T-cell (primary cell): Measurements from ENCODE around the gene MCF2L. TPM values are rescaled to one million over a fixed set of nuclear protein-coding genes. Genes with fewer than 3 reads are reported as not detected.

ENCODE experiments used
- ATAC-seq, 4 experiments: fragments of 200-7000 bp in 3 of 4; fragments of 150-1000 bp in 1 of 4; cut with Tn5 transposase; replicated peaks in 1 of 4; 1 replicate in 3 of 4; 2 replicates in 1 of 4; pipeline ENCODE4 v1.10.0; 2021; ENCODE audit warnings: moderate library complexity in 3 of 4, mild to moderate bottlenecking in 2 of 4, moderate number of reproducible peaks in 1 of 4
- CTCF ChIA-PET, 2 donors: fragments of 300-600 bp; sonication (Branson Sonifier 250); formaldehyde crosslinking; loops; one replicate each; lab custom pipeline; 2022; ENCODE audit warnings: antibody characterized with exemption in 2 of 2; lab: Charles Lee
- POLR2A ChIA-PET, 2 donors: fragments of 300-600 bp; sonication (Branson Sonifier 250); formaldehyde crosslinking; loops; one replicate each; lab custom pipeline; 2022; ENCODE audit warnings: antibody characterized with exemption in 2 of 2; lab: Charles Lee
- DNase-seq, 35 experiments: peaks; one replicate each; pipeline versions ENCODE4 v3.0.0 to v3.0.0-alpha.2; 2013 to 2023
- H3K27ac ChIP-seq: one replicate; pipeline ENCODE4 v1.5.1; 2013; ENCODE audit warnings: low read length
- H3K27me3 ChIP-seq, 2 experiments: replicated peaks in 1 of 2; 1 replicate in 1 of 2; 2 replicates in 1 of 2; pipeline versions ENCODE4 v1.6.1 to v1.7.0; 2013; ENCODE audit warnings: low read length in 1 of 2, mixed read lengths in 1 of 2; ENCODE audit not compliant: control insufficient read depth in 2 of 2, insufficient read depth in 2 of 2; ENCODE audit errors: extremely low read depth in 1 of 2
- H3K36me3 ChIP-seq, 2 donors: 1 replicate in 1 of 2; 2 replicates in 1 of 2; pipeline versions ENCODE4 v1.6.1 to v1.7.0; 2013; ENCODE audit warnings: low read length in 1 of 2; ENCODE audit not compliant: control insufficient read depth in 2 of 2, insufficient read depth in 1 of 2; ENCODE audit errors: extremely low read depth in 1 of 2
- H3K4me1 ChIP-seq, 2 experiments: 1 replicate in 1 of 2; 2 replicates in 1 of 2; pipeline versions ENCODE4 v1.6.1 to v1.7.0; 2013; ENCODE audit warnings: low read length in 2 of 2, mixed read lengths in 1 of 2; ENCODE audit not compliant: insufficient read depth in 2 of 2, control insufficient read depth in 1 of 2; ENCODE audit errors: extremely low read depth in 1 of 2
- H3K4me3 ChIP-seq, 2 donors: 1 replicate in 1 of 2; 2 replicates in 1 of 2; pipeline versions ENCODE4 v1.5.1 to v1.7.0; 2013; ENCODE audit warnings: mild to moderate bottlenecking in 2 of 2, low read length in 1 of 2, moderate library complexity in 1 of 2; ENCODE audit not compliant: control insufficient read depth in 1 of 2; ENCODE audit errors: extremely low read depth in 1 of 2
- H3K9me3 ChIP-seq: 2 replicates; pipeline ENCODE4 v1.7.0; 2013
- H3K27ac Mint-ChIP-seq, 2 donors: one replicate each; pipeline ENCODE4 v1.8.0; 2020 to 2021; ENCODE audit warnings: mild to moderate bottlenecking in 2 of 2, mixed read lengths in 2 of 2
- H3K27me3 Mint-ChIP-seq, 2 donors: one replicate each; pipeline ENCODE4 v1.8.0; 2021 to 2022; ENCODE audit warnings: mixed read lengths in 2 of 2
- H3K36me3 Mint-ChIP-seq: one replicate; pipeline ENCODE4 v1.8.0; 2021; ENCODE audit warnings: mixed read lengths
- H3K4me1 Mint-ChIP-seq, 3 donors: one replicate each; pipeline ENCODE4 v1.8.0; 2020 to 2022; ENCODE audit warnings: mixed read lengths in 3 of 3, mild to moderate bottlenecking in 1 of 3
- H3K4me3 Mint-ChIP-seq, 3 donors: one replicate each; pipeline ENCODE4 v1.8.0; 2020 to 2022; ENCODE audit warnings: mild to moderate bottlenecking in 3 of 3, mixed read lengths in 3 of 3, moderate library complexity in 3 of 3
- H3K9me3 Mint-ChIP-seq, 3 donors: one replicate each; pipeline ENCODE4 v1.8.0; 2020 to 2022; ENCODE audit warnings: mixed read lengths in 3 of 3
- WGBS: methylation state at CpG from one replicate; pipeline ENCODE4 v1.1.5; 2013; ENCODE audit warnings: missing lambda C conversion rate; ENCODE audit not compliant: insufficient coverage; 5-methylcytosine and 5-hydroxymethylcytosine counted together
- total RNA-seq, 35 experiments: library from RNA in 6 of 35; stranded (reverse) in 6 of 35; fragments of 120-200 nt in 1 of 35; gene quantifications; one replicate each; pipeline versions ENCODE4 v1.2.1 to v1.2.4 and lab custom pipeline; 2013 to 2026

Gene MCF2L
- total RNA-seq, 5 donors from 2014 or later (not counting 1 experiment from before 2014, with no cell fraction given) = 18.2 to 30.0 (median 24.7) TPM

DNA sequence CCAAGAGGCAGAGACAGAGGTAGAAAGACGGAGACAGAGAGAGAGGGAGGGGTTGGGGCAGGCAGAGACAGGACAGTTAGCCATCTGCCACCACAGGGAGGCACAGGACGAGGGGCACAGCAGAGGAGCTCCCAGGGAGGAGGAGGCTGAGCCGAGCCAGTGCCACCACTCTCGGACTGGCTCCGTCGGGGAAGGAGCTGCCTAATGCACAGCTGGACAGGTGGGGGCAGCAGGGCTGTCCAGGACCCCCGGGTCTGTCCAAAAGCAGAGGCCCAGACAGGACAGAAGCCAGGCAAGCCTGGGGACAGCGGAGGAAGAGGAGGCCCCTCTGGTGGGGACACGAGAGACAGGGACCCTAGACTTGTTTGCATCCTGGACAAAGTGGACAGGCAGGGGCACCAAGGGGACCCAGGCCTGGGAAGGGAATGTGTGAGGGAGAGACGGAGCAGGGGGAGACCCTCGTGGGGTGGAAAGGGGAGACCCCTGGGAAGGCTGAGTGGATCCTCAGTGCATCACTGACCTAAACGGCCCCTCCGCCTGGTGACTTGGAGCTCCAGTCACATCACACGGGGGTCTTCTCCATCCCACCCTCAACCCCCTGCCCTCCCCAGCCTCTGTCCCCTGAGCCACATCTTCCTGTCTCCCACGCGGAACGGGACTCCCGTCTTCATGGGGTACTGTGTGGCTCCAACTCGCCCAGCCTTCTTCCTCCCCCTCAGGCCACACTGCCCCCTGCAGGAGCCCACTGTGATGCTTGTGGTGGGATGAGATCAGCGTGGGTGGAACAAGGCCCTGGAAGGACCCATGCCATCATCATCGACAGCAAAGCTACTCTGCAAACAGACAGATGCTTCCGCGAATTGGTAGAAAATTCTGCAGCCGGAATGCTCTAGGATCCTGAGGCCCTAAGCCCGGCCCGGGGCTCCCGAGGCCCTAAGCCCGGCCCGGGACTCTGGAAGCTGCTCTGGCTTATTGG lies 154.5 kb downstream of the MCF2L start:
- H3K9me3 ChIP-seq = no peaks in the 10 kb centered on the region
- ChIA-PET CTCF (no interaction called here), POLR2A (no interaction called here)
- no peaks in the 10 kb centered on the region for H3K36me3 ChIP-seq
- H3K4me3 ChIP-seq = no peak overlapping the region
- ATAC-seq (no peak), DNase-seq (no peak)
- Mint-ChIP-seq H3K4me1 (no peaks in the 10 kb centered on the region), H3K27ac (no peak overlapping the region), H3K36me3 (no peaks in the 10 kb centered on the region), H3K27me3 (peaks cover 22 to 29% of the 10 kb centered on the region in 2 donors), H3K9me3 (no peaks in the 10 kb centered on the region), H3K4me3 (no peak overlapping the region)
- no peaks in the 10 kb centered on the region for H3K4me1 ChIP-seq
- 82% methylated on average over 22 of the region's 29 CpGs for WGBS
- peaks cover 0 to 46% of the 10 kb centered on the region in 2 experiments for H3K27me3 ChIP-seq
- no peak overlapping the region for H3K27ac ChIP-seq

DNA sequence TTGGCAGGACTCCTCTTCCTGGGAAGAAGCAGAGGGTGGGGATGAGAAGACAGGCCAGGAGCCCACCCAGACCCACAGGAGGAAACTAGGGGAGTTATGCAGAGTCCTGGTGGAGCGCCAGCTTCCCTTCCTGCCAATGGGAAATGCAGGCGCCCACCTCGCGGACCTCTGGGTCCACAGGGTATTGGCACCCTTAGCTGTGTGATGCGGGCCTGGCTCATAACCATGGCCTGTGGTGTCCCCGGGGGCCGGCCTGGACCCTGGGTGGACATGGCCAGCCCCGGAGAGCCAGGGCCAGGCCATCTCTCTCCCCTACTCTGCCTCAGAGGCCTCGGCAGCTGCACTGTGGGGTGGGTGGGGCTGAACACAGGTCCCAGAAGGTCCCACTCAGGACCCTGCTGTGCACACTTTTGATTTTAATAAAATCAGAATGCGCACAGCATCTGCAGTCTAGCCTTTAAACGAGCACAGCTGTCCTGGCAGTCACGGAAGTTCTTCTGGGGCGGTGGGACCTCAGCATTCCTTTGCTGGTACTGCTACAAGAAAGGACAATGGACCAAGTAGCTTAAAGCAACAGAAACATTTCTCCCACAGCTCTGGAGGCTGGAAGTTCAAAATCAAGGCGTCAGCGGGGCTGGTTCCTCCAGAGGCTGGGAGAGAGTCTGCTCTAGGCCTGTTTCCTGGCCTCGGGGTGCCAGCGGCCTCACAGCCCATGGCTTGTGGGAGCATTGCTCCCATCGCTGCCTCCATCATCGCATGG lies 155.4 kb downstream of the MCF2L start:
- no peak overlapping the region for H3K4me3 Mint-ChIP-seq
- H3K27me3 ChIP-seq = peaks cover 0 to 48% of the 10 kb centered on the region in 2 experiments
- ChIA-PET CTCF (no interaction called here), POLR2A (no interaction called here)
- no peak overlapping the region for H3K27ac ChIP-seq
- H3K4me1 Mint-ChIP-seq = peaks cover 0 to 5% (median 0%) of the 10 kb centered on the region in 3 donors
- no peaks in the 10 kb centered on the region for H3K36me3 Mint-ChIP-seq
- no peak for DNase-seq
- ATAC-seq = no peak
- WGBS = 96% methylated on average over 14 of the region's 19 CpGs
- H3K9me3 Mint-ChIP-seq = no peaks in the 10 kb centered on the region
- peaks cover 0 to 1% of the 10 kb centered on the region in 2 experiments for H3K4me1 ChIP-seq
- no peaks in the 10 kb centered on the region for H3K36me3 ChIP-seq
- no peaks in the 10 kb centered on the region for H3K9me3 ChIP-seq
- H3K27me3 Mint-ChIP-seq = peaks cover 28 to 36% of the 10 kb centered on the region in 2 donors
- no peak overlapping the region for H3K4me3 ChIP-seq
- no peak overlapping the region for H3K27ac Mint-ChIP-seq

DNA sequence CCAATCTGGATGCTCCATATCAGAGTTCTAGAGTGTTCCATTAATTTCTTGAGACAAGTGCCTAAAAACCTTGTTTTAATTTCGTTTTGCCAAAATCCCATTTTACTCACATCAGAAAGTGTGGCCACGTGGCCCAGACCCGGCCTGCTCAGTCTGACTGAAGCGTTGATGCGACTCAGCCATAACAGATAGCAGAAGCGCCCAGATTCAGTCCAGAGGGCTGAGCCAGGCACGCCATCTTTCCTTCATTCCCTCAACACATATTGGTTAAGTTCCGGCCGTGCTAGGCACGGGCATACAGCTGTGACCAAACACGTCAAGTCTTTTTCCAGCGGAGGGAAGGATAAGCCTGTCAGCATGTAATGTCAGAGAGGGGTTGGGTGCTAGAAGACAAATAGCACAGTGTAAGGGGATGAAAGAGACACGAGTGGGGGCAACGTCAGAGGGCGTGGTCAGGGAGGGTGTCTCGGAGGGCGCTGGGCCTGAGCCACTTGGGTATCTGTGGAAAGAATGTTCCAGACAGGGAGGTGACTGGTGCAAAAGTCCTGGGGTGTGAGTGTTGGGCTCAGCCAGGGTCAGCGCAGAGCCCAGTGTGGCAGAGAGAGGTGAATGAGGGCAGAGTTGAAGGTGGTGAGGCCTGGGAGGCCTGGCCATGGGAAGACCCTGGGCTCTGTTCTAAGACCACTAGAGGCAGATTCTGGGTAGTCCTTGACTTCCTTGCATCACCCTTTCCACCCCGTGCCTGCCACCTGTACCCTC lies 156.7 kb downstream of the MCF2L start:
- no peaks in the 10 kb centered on the region for H3K36me3 Mint-ChIP-seq
- Histone ChIP-seq H3K36me3 (no peaks in the 10 kb centered on the region), H3K27ac (no peak overlapping the region), H3K9me3 (no peaks in the 10 kb centered on the region), H3K4me3 (no peak overlapping the region), H3K4me1 (peaks cover 0 to 11% of the 10 kb centered on the region in 2 experiments), H3K27me3 (peaks cover 0 to 53% of the 10 kb centered on the region in 2 experiments)
- CTCF ChIA-PET = no interaction called here
- WGBS = 83% methylated on average over 14 of the region's 19 CpGs
- H3K27me3 Mint-ChIP-seq = peaks cover 28 to 34% of the 10 kb centered on the region in 2 donors
- ATAC-seq = peak in 1 of 4 experiments; percentile 19
- H3K4me3 Mint-ChIP-seq = no peak overlapping the region
- no peak for DNase-seq
- no peaks in the 10 kb centered on the region for H3K9me3 Mint-ChIP-seq
- peaks cover 0 to 5% (median 0%) of the 10 kb centered on the region in 3 donors for H3K4me1 Mint-ChIP-seq
- POLR2A ChIA-PET = no interaction called here
- no peak overlapping the region for H3K27ac Mint-ChIP-seq

DNA sequence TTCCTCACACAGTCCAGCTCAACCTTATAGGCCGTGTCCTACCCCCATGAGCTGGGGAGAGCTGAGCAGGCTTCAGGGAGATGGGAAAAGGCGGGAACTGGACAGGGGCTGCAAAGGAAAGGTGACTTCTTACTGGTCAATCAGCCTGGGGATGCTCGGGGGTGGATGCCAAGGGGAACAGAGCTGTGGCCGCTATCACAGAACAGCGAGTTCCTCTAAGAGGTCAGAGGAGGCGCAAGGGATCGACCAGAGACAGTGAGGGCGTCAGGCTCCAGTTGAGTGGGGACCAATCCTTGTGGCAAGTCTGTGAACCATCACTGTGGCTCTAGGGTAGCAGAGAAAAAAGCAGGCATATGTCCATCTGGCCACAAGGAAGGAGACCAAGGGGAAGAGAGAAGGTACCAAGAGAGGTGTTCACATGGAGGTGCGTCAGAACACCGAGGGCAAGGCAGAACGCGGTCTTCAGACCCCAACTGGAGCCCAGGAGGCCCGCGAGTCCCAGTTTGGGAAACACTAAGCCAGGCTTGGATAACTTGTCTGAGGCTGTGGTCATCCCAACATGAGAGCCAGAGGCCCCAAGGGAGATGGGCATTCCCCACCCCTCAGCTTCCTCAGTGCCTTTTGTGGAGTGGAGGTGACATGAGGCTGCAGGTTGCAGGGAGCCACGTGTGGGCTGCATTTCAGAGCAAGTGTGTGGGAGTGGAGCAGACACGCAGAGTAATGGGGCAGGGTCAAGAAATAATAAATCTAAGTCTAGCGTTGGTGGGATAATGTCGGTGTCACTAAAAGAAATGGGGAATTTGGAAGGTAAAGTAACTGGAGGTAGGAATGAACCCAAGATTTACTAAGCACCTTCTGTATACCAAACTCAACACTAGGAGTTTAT lies 157.5 kb downstream of the MCF2L start:
- POLR2A ChIA-PET = interaction anchor here in 1 of 2 donors (0.5 kb wide), 1 partner anchor 38 kb away, joined by 4 read pairs; no protein-coding TSS in a partner anchor
- Mint-ChIP-seq H3K27me3 (peaks cover 28 to 34% of the 10 kb centered on the region in 2 donors), H3K9me3 (no peaks in the 10 kb centered on the region), H3K4me3 (no peak overlapping the region), H3K4me1 (peaks cover 0 to 5% (median 0%) of the 10 kb centered on the region in 3 donors), H3K27ac (no peak overlapping the region), H3K36me3 (no peaks in the 10 kb centered on the region)
- H3K27me3 ChIP-seq = peaks cover 3 to 47% of the 10 kb centered on the region in 2 experiments
- WGBS = 83% methylated on average over 12 of the region's 18 CpGs
- H3K4me3 ChIP-seq = no peak overlapping the region
- H3K4me1 ChIP-seq = peaks cover 0 to 11% of the 10 kb centered on the region in 2 experiments
- CTCF ChIA-PET = no interaction called here
- no peak for DNase-seq
- no peaks in the 10 kb centered on the region for H3K36me3 ChIP-seq
- H3K9me3 ChIP-seq = no peaks in the 10 kb centered on the region
- no peak for ATAC-seq
- no peak overlapping the region for H3K27ac ChIP-seq

DNA sequence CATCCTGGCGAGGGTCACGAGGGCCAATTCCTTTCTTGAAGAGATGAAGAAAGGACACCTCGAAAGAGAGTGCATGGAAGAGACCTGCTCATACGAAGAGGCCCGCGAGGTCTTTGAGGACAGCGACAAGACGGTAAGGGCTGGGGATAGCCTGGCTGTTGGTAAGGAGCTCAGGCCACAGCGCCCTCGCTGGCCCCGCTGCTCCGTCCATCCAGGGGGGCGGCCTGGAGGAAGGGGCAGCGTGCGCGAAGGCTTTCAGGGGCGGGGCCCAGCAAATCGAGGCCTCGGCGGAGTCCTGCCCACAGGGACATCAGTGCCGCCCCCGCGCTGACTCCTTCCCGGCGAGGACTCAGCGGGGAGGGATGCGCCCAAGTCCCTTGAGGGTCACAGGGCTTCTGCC lies 160.5 kb downstream of the MCF2L start:
- ATAC-seq = no peak
- no peak for DNase-seq
- H3K4me3 Mint-ChIP-seq = peak overlapping the region in 1 of 3 donors; percentile 75
- Histone ChIP-seq H3K9me3 (no peaks in the 10 kb centered on the region), H3K27ac (no peak overlapping the region), H3K4me1 (peaks cover 0 to 11% of the 10 kb centered on the region in 2 experiments), H3K36me3 (no peaks in the 10 kb centered on the region), H3K27me3 (peaks cover 6 to 34% of the 10 kb centered on the region in 2 experiments), H3K4me3 (peak overlapping the region; percentile 42 to 46)
- H3K27me3 Mint-ChIP-seq = peaks cover 28 to 30% of the 10 kb centered on the region in 2 donors
- POLR2A ChIA-PET = no interaction called here
- no peaks in the 10 kb centered on the region for H3K9me3 Mint-ChIP-seq
- no peaks in the 10 kb centered on the region for H3K36me3 Mint-ChIP-seq
- WGBS = 76% methylated on average over 21 of the region's 27 CpGs
- CTCF ChIA-PET = no interaction called here
- H3K27ac Mint-ChIP-seq = no peak overlapping the region
- peaks cover 0 to 5% (median 0%) of the 10 kb centered on the region in 3 donors for H3K4me1 Mint-ChIP-seq
